Prostate gland (tissue), 2 donors: ENCODE results near the gene XRCC2.

ENCODE experiments used
- CTCF ChIP-seq, 4 experiments: fragments of 200-600 bp in 2 of 4; fragments of 450-650 bp in 2 of 4; sonication (generic) in 2 of 4; IDR thresholded peaks; 1 replicate in 3 of 4; 2 replicates in 1 of 4; pipeline ENCODE4 v1.5.1; 2016 to 2019; ENCODE audit warnings: antibody characterized with exemption in 4 of 4, mild to moderate bottlenecking in 2 of 4, moderate library complexity in 2 of 4
- POLR2AphosphoS5 ChIP-seq: sonication (generic); formaldehyde crosslinking; IDR thresholded peaks from one replicate; pipeline ENCODE4 v1.6.1; 2017; ENCODE audit warnings: antibody characterized with exemption

GRCh38 chr7:152621426-152621825 lies 54.5 kb downstream of the XRCC2 start:
- TF ChIP-seq CTCF (IDR thresholded peaks at IDR 0.05) = no peak
- TF ChIP-seq POLR2AphosphoS5 = no peak
